Pancreas (tissue), 10 donors: ENCODE measurements around the gene FAT4. TPM values are rescaled to one million over a fixed set of nuclear protein-coding genes. Genes with fewer than 3 reads are reported as not detected.

Experiments used
- ATAC-seq, 4 donors: fragments of 200-7000 bp; cut with Tn5 transposase; one replicate each; pipeline versions ENCODE4 v1.8.0 to v1.9.1; 2020; ENCODE audit warnings: mild to moderate bottlenecking in 4 of 4, moderate library complexity in 4 of 4
- DNase-seq, 6 donors: peaks; one replicate each; pipeline ENCODE4 v3.0.0-alpha.2; 2020
- FAIRE-seq: peaks from 2 replicates; lab custom pipeline; 2012; peaks lifted over from hg19 to GRCh38; lab: Jason Lieb, UNC
- H3K27ac ChIP-seq, 4 donors: fragments of 200-600 bp; sonication (generic); 1 replicate in 3 of 4; 2 replicates in 1 of 4; pipeline versions ENCODE4 v1.5.0 to v1.8.0; 2020
- H3K27me3 ChIP-seq, 4 donors: fragments of 200-600 bp; one replicate each; pipeline ENCODE4 v1.8.0; 2021
- H3K36me3 ChIP-seq, 3 donors: fragments of 200-600 bp; sonication (generic) in 1 of 3; one replicate each; pipeline versions ENCODE4 v1.5.0 to v1.8.0; 2020 to 2021
- H3K4me1 ChIP-seq, 3 donors: fragments of 200-600 bp; one replicate each; pipeline ENCODE4 v1.8.0; 2021
- H3K4me3 ChIP-seq, 4 donors: fragments of 200-600 bp; sonication (generic) in 2 of 4; one replicate each; pipeline versions ENCODE4 v1.5.0 to v1.8.0; 2020 to 2021
- H3K9me3 ChIP-seq, 4 donors: fragments of 200-600 bp; one replicate each; pipeline ENCODE4 v1.8.0; 2021
- WGBS, 2 donors: extraction: QIAGEN DNeasy Blood & Tissue Kit; methylation state at CpG; one replicate each; pipeline ENCODE4 v1.1.7; 2013; 5-methylcytosine and 5-hydroxymethylcytosine counted together
- intact Hi-C, 3 donors: fragments of 100-400 bp; cut with DNase I; formaldehyde crosslinking; loops; one replicate each; pipeline versions ENCODE4 v1.11.1 to v1.14.2; 2022
- polyA plus RNA-seq, 2 donors: library from polyadenylated mRNA; stranded (reverse); fragments of 200-250 nt; gene quantifications; one replicate each; pipeline ENCODE4 v1.2.3, GENCODE V29; 2013
- total RNA-seq, 6 donors: library from RNA; stranded (reverse); fragmentation: NEBNext Ultra II Directional in 4 of 6; extraction: Animal tissue kit (Norgen Biotek cat#: 25700) in 4 of 6; gene quantifications; one replicate each; pipeline versions ENCODE4 v1.2.1 to v1.2.4, GENCODE V29; 2021 to 2023
- TF ChIP-seq, protein P1 (sequence below), 4 donors: fragments of 200-600 bp; sonication (generic) in 3 of 4; IDR thresholded peaks; one replicate each; pipeline versions ENCODE4 v1.5.0 to v1.8.0; 2021; ENCODE audit warnings: antibody characterized with exemption in 4 of 4
- donor health status: healthy with polysubstance abuse.
- donor health status: DM: no; HTN: no; CAD: no; lungs with moderate emphysema.
- donor health status: DM: no; HTN: no; CAD: no.
- donor health status: control.
- donor health status: control.
- donor health status: Bipolar disorder and iron deficiency.
- donor health status: DM: yes; HTN: yes; CAD: no.
- donor health status: DM: no; HTN: no; CAD: no.
- donor health status: DM: no; HTN: no; CAD: no.
- donor health status: DM: yes; HTN: yes; CAD: no.

Gene FAT4
- total and polyA plus RNA-seq, 8 donors: 0.27 to 2.6 (median 1.3) TPM

DNA sequence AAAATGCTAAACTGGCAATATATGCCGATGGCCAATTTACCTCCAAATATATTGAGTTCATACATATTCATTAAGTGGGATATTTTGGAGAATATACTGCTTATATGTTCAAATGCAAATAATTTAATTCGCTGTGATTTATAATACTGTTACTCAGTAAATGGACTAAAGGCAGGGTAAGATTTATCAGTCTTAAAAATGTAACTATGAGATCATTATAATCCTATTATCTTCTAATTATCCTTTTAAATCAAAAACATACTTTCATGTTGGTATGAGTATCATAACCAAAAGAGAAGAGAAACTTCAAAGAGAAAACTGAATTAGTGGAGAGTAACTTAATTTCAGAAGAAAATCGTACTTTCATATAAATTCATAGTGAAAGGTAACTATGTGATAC, 44.6 kb downstream of the FAT4 start:
- Histone ChIP-seq H3K36me3 (no peaks in the 10 kb centered on the region), H3K4me3 (no peak overlapping the region), H3K9me3 (no peaks in the 10 kb centered on the region), H3K4me1 (no peaks in the 10 kb centered on the region), H3K27ac (no peak overlapping the region), H3K27me3 (no peaks in the 10 kb centered on the region)
- TF ChIP-seq, protein P1, sequence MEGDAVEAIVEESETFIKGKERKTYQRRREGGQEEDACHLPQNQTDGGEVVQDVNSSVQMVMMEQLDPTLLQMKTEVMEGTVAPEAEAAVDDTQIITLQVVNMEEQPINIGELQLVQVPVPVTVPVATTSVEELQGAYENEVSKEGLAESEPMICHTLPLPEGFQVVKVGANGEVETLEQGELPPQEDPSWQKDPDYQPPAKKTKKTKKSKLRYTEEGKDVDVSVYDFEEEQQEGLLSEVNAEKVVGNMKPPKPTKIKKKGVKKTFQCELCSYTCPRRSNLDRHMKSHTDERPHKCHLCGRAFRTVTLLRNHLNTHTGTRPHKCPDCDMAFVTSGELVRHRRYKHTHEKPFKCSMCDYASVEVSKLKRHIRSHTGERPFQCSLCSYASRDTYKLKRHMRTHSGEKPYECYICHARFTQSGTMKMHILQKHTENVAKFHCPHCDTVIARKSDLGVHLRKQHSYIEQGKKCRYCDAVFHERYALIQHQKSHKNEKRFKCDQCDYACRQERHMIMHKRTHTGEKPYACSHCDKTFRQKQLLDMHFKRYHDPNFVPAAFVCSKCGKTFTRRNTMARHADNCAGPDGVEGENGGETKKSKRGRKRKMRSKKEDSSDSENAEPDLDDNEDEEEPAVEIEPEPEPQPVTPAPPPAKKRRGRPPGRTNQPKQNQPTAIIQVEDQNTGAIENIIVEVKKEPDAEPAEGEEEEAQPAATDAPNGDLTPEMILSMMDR (IDR thresholded peaks at IDR 0.05): no peak
- WGBS, 2 donors: 77 to 80% methylated on average over 3 of the region's 3 CpGs
- no peak for ATAC-seq
- intact Hi-C loops: no loop called here
- no peak for FAIRE-seq
- no peak for DNase-seq

DNA sequence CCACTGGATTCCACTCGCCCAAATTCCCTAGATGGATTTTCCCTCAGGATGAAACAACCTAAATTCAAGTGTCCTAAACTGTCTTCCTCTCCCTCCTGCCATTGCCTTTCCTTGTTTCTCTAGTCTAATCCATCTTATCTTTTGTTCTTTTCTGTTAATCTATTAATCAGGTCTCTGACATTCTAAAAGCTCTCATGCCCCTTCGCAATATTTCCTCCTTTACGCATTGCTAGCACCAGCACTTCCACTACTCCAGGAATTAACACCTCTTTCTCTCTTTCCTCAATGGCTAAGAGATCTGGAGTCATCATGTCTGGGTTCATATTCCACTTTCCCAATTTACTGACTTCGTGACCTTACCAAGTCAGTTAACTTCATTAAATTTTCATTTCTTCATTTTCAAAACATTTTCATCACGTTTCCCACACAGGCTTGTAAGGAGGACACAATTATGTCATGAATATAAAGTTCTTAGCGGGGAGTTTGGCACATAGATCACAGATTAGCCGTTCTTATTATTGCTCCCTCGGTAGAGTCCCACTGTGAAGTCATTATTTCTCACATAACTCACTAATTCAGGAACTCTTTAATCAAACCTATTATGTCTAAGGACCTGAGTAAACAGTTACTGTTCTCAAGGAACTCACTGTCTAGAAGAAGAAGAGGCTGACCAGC, 45.3 kb downstream of the FAT4 start:
- no peak for DNase-seq
- Histone ChIP-seq H3K36me3 (no peaks in the 10 kb centered on the region), H3K4me3 (no peak overlapping the region), H3K9me3 (no peaks in the 10 kb centered on the region), H3K27ac (no peak overlapping the region), H3K4me1 (no peaks in the 10 kb centered on the region), H3K27me3 (no peaks in the 10 kb centered on the region)
- no peak for ATAC-seq
- TF ChIP-seq, protein P1 (IDR thresholded peaks at IDR 0.05): no peak
- no peak for FAIRE-seq
- WGBS, 2 donors: 56 to 70% methylated on average over 8 of the region's 8 CpGs
- intact Hi-C loops: no loop called here

DNA sequence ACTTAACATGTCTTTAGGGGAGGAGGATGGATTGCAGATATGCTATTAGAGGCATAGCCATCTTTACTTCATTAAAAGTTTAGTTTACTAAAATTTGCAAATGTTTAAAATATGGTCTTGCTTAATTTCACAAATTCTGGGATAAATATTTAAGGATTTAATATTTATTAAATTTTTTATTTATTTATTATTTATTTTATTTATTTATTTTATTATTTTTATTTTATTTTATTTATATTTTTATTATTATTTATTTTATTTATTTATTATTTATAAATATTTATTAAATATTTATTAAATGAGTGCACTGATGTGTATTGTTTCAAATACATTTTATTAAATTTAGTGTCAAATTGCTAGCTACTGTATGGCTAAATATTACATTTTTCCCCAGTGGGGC, 46.0 kb downstream of the FAT4 start:
- TF ChIP-seq, protein P1 (IDR thresholded peaks at IDR 0.05): no peak
- Histone ChIP-seq H3K36me3 (no peaks in the 10 kb centered on the region), H3K27me3 (no peaks in the 10 kb centered on the region), H3K27ac (no peak overlapping the region), H3K4me1 (no peaks in the 10 kb centered on the region), H3K9me3 (no peaks in the 10 kb centered on the region), H3K4me3 (no peak overlapping the region)
- no peak for ATAC-seq
- intact Hi-C loops: no loop called here
- no peak for DNase-seq
- peak; percentile 98 for FAIRE-seq
